Astrocyte (in vitro differentiated cells and primary cell): ENCODE measurements around the gene LYST. TPM values are rescaled to one million over a fixed set of nuclear protein-coding genes. Genes with fewer than 3 reads are reported as not detected.
"Not testable (repeated sequence)": the region's sequence is repeated elsewhere in the genome, so short reads cannot be mapped to it uniquely, and the experiment has no call there.

Experiments
- DNase-seq: peaks from one replicate; pipeline ENCODE4 v3.0.0-alpha.2; 2010; ENCODE audit warnings: low read depth
- FAIRE-seq: peaks from 2 replicates; lab custom pipeline; 2011; peaks lifted over from hg19 to GRCh38; lab: Jason Lieb, UNC
- H2AFZ ChIP-seq: 2 replicates; pipeline ENCODE4 v1.6.0; 2012; ENCODE audit warnings: low read depth, low read length, inconsistent platforms
- H3K27ac ChIP-seq: 2 replicates; pipeline ENCODE4 v1.5.1; 2011; ENCODE audit warnings: low read depth, low read length, inconsistent platforms
- H3K27me3 ChIP-seq: 2 replicates; pipeline ENCODE4 v1.6.0; 2011; ENCODE audit warnings: low read length, inconsistent platforms; ENCODE audit not compliant: insufficient read depth
- H3K36me3 ChIP-seq: 2 replicates; pipeline ENCODE4 v1.5.1; 2011; ENCODE audit warnings: low read length, inconsistent platforms; ENCODE audit not compliant: insufficient read depth
- H3K4me1 ChIP-seq: 2 replicates; pipeline ENCODE4 v1.5.1; 2011; ENCODE audit warnings: low read length, inconsistent platforms; ENCODE audit not compliant: insufficient read depth
- H3K4me2 ChIP-seq: 2 replicates; pipeline ENCODE4 v1.6.0; 2012; ENCODE audit warnings: low read length, inconsistent platforms
- H3K4me3 ChIP-seq: 2 replicates; pipeline ENCODE4 v1.5.1; 2011; ENCODE audit warnings: low read depth, mild to moderate bottlenecking, low read length, inconsistent platforms; ENCODE audit not compliant: insufficient read depth
- H3K79me2 ChIP-seq: 2 replicates; pipeline ENCODE4 v1.6.0; 2012; ENCODE audit warnings: mild to moderate bottlenecking, low read length, inconsistent platforms; ENCODE audit not compliant: insufficient read depth
- H3K9ac ChIP-seq: 2 replicates; pipeline ENCODE4 v1.6.0; 2012; ENCODE audit warnings: mild to moderate bottlenecking, low read length, inconsistent platforms
- H3K9me3 ChIP-seq: 2 replicates; pipeline ENCODE4 v1.5.1; 2012; ENCODE audit warnings: low read depth, mild to moderate bottlenecking, low read length, inconsistent platforms; ENCODE audit not compliant: insufficient read depth
- H4K20me1 ChIP-seq: 2 replicates; pipeline ENCODE4 v1.6.0; 2012; ENCODE audit warnings: low read length, inconsistent platforms; ENCODE audit not compliant: insufficient read depth
- H3K27ac Mint-ChIP-seq: one replicate; pipeline ENCODE4 v1.8.0; 2021; ENCODE audit warnings: mild to moderate bottlenecking, mixed read lengths; ENCODE audit not compliant: unreplicated experiment
- H3K27me3 Mint-ChIP-seq: one replicate; pipeline ENCODE4 v1.8.0; 2021; ENCODE audit warnings: low read depth, mixed read lengths; ENCODE audit not compliant: unreplicated experiment
- H3K36me3 Mint-ChIP-seq: one replicate; pipeline ENCODE4 v1.8.0; 2021; ENCODE audit warnings: low read depth, mixed read lengths; ENCODE audit not compliant: unreplicated experiment
- H3K4me1 Mint-ChIP-seq: one replicate; pipeline ENCODE4 v1.8.0; 2021; ENCODE audit warnings: low read depth, mixed read lengths; ENCODE audit not compliant: unreplicated experiment
- H3K4me3 Mint-ChIP-seq: one replicate; pipeline ENCODE4 v1.8.0; 2021; ENCODE audit warnings: mild to moderate bottlenecking, moderate library complexity, mixed read lengths; ENCODE audit not compliant: unreplicated experiment
- H3K9me3 Mint-ChIP-seq: one replicate; pipeline ENCODE4 v1.8.0; 2021; ENCODE audit warnings: mild to moderate bottlenecking, mixed read lengths; ENCODE audit not compliant: unreplicated experiment
- CTCF ChIP-seq: IDR thresholded peaks from 2 replicates; pipeline ENCODE4 v1.5.1; 2011; ENCODE audit warnings: low read depth, mild to moderate bottlenecking, inconsistent platforms, low read length, moderate library complexity; ENCODE audit not compliant: insufficient read depth
- EZH2 ChIP-seq: IDR thresholded peaks from 2 replicates; pipeline ENCODE4 v1.6.1; 2012; ENCODE audit warnings: mild to moderate bottlenecking, low read length, inconsistent platforms; ENCODE audit not compliant: insufficient read depth
- total RNA-seq: library from RNA; stranded (reverse); gene quantifications from 2 replicates; pipeline ENCODE4 v1.2.1, GENCODE V29; 2021

LYST gene
- total RNA-seq, 1 donor from 2014 or later: 15.7 TPM

- H3K27ac ChIP-seq: no peak overlapping the region
- no peak overlapping the region for H3K4me3 ChIP-seq
- no peaks in the 10 kb centered on the region for H3K79me2 ChIP-seq
- Mint-ChIP-seq H3K4me3 (no peak overlapping the region), H3K36me3 (no peaks in the 10 kb centered on the region), H3K4me1 (peaks cover 10% of the 10 kb centered on the region), H3K9me3 (no peaks in the 10 kb centered on the region), H3K27me3 (peaks cover 12% of the 10 kb centered on the region), H3K27ac (no peak overlapping the region)
- no peak for FAIRE-seq
- no peaks in the 10 kb centered on the region for H3K27me3 ChIP-seq
- no peak for DNase-seq
- no peak overlapping the region for H2AFZ ChIP-seq
- H3K36me3 ChIP-seq: no peaks in the 10 kb centered on the region
- no peak for TF ChIP-seq EZH2
- no peak for TF ChIP-seq CTCF
- H3K4me2 ChIP-seq: no peak overlapping the region
- no peaks in the 10 kb centered on the region for H3K9me3 ChIP-seq
- H3K4me1 ChIP-seq: peaks cover 6% of the 10 kb centered on the region
- no peak overlapping the region for H3K9ac ChIP-seq
- H4K20me1 ChIP-seq: no peaks in the 10 kb centered on the region
These were observed 241.4 kb downstream of the LYST start for GRCh38 chr1:235625340-235625739.

GRCh38 chr1:235624721-235625333 lies 241.9 kb downstream of the LYST start:
- peaks cover 6% of the 10 kb centered on the region for H3K4me1 ChIP-seq
- Mint-ChIP-seq H3K9me3 (no peaks in the 10 kb centered on the region), H3K36me3 (no peaks in the 10 kb centered on the region), H3K4me1 (peaks cover 10% of the 10 kb centered on the region), H3K4me3 (no peak overlapping the region), H3K27me3 (peaks cover 12% of the 10 kb centered on the region), H3K27ac (no peak overlapping the region)
- no peak overlapping the region for H3K9ac ChIP-seq
- no peak for TF ChIP-seq EZH2
- TF ChIP-seq CTCF: no peak
- no peak overlapping the region for H2AFZ ChIP-seq
- H3K27ac ChIP-seq: no peak overlapping the region
- DNase-seq: peak; percentile 94
- H3K27me3 ChIP-seq: no peaks in the 10 kb centered on the region
- no peaks in the 10 kb centered on the region for H3K36me3 ChIP-seq
- H3K79me2 ChIP-seq: no peaks in the 10 kb centered on the region
- FAIRE-seq: no peak
- no peaks in the 10 kb centered on the region for H3K9me3 ChIP-seq
- H3K4me3 ChIP-seq: no peak overlapping the region
- H3K4me2 ChIP-seq: peak overlapping the region; percentile 6
- H4K20me1 ChIP-seq: no peaks in the 10 kb centered on the region

GRCh38 chr1:235622936-235623779 lies 243.5 kb downstream of the LYST start:
- Histone ChIP-seq H2AFZ (no peak overlapping the region), H3K9ac (no peak overlapping the region), H3K4me2 (no peak overlapping the region), H3K4me1 (peaks cover 6% of the 10 kb centered on the region), H3K36me3 (no peaks in the 10 kb centered on the region), H3K4me3 (no peak overlapping the region), H3K9me3 (no peaks in the 10 kb centered on the region), H3K27ac (no peak overlapping the region), H3K79me2 (no peaks in the 10 kb centered on the region), H4K20me1 (no peaks in the 10 kb centered on the region), H3K27me3 (no peaks in the 10 kb centered on the region)
- Mint-ChIP-seq H3K27me3 (peaks cover 9% of the 10 kb centered on the region), H3K4me1 (peaks cover 13% of the 10 kb centered on the region), H3K9me3 (no peaks in the 10 kb centered on the region), H3K36me3 (no peaks in the 10 kb centered on the region), H3K4me3 (no peak overlapping the region), H3K27ac (no peak overlapping the region)
- no peak for FAIRE-seq
- DNase-seq: no peak
- TF ChIP-seq CTCF (no peak), EZH2 (no peak)

GRCh38 chr1:235619149-235619548 lies 247.6 kb downstream of the LYST start:
- peaks cover 17% of the 10 kb centered on the region for H3K4me1 Mint-ChIP-seq
- H3K27ac Mint-ChIP-seq, H3K4me3 Mint-ChIP-seq, H3K9ac ChIP-seq, H3K4me2 ChIP-seq, H3K9me3 Mint-ChIP-seq, FAIRE-seq, H3K36me3 Mint-ChIP-seq, H3K27ac ChIP-seq, H3K27me3 ChIP-seq, H4K20me1 ChIP-seq, H3K4me1 ChIP-seq, H3K36me3 ChIP-seq, H3K9me3 ChIP-seq, H2AFZ ChIP-seq, H3K4me3 ChIP-seq, DNase-seq, H3K79me2 ChIP-seq: not testable (repeated sequence)
- peaks cover 13% of the 10 kb centered on the region for H3K27me3 Mint-ChIP-seq
